ENCODE results near the gene TBX6.
A peak's percentile ranks its signal among the peaks of the same experiment; 100 is the strongest.
"Not testable (repeated sequence)": the region's sequence is repeated elsewhere in the genome, so short reads cannot be mapped to it uniquely, and the experiment has no call there.

TBX6 gene

DNA sequence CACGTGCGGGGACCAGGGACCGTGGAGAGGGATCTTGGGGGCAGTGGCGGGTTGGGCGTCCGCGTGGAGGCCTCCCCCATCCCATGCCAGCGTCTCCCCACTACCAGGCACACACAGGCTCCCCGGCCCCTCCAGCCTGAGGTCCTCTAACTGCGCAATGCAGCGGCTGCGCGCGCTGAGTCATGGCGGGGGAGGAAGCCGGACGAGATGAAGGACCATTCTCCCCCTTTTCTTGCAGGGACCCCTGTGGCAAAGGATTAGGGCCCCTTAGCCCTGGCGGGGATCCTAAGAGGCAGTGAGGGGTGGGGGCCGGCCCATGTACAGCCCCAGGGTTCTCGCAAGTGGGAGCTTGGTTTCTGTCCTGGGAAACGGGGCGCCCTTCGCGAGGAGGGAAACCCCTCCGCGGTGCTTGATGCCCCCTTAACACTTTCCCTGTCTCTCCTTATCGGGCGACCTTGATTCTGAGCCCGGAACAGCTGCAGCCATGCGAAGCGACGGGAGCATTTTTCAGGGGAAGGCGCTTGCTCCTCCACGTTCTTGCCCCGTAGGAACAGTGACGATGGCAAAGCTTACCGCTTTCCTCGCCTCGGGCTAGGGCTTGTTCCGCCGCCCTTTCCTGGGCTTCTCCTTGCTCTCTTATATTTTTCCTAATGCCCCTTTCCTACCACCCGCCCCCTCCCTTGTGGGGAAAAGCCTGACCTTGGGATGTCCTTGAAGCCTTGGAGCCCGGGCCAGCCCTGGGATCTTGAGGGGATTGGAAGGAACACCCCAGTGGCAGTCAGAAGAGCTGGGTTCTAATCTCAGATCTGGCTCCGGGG is 25.6 kb downstream of the TBX6 start:
- no peak for DNase-seq

DNA sequence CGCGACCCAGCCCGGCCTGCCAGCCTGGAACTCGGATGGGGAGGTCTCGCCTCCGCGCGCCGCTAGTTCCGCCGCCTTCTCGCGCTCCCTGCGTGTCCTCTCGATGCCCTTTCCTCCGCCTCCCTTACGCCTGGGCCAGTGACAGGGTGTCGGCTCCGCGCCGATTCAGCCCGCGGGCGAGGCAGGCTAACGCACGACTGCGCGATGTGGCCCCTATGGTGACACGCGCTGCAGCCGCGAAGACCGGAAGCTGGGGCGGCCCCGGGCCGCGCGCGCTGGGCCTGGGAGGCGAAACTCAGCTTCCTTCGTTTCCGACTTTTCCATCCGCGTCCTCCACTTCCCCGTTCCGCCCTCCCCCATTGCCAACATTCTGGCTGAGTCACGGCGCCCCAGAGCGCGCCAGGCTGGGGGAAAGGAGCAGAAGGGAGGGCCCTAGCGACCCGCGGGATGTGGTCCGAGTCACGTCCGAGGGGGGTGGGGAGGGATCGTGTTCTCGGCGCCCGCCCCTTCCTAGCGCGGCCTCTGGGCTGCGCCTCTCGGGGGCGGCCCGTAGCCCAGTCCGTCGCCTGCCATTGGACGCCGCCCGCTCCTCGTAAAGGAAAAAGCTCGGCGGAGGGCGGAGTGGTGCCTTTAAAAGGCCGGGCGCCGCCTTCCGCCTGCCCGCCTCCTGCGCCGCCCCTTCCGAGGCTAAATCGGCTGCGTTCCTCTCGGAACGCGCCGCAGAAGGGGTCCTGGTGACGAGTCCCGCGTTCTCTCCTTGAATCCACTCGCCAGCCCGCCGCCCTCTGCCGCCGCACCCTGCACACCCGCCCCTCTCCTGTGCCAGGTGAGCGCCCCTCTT is 26.4 kb downstream of the TBX6 start, which contains the start of gene ALDOA:
ALDOA (plus strand) TSS at position 659 of the 841 bp plus-strand sequence. CDS start 1,138 bp downstream, outside the sequence.
- DNase-seq = peak; percentile 95

DNA sequence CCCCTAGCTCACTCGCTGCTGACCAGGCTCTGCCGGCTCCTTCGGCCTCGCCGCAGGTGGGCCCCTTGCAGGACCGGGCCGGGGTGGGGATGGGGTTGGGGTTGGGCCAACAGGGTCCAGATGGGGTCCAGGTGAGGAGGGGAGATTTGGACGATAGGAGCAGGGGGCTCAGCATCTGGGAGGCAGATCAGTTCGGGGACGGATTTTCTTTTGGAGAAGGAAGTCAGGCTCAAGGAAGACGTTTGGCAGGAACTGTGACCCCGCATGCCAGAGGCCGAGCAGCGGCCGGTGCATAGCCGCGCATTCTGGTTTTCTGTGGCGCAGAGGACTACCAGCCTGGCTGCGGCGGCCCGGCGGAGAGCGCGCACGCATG is 27.0 kb downstream of the TBX6 start:
- no peak for DNase-seq

DNA sequence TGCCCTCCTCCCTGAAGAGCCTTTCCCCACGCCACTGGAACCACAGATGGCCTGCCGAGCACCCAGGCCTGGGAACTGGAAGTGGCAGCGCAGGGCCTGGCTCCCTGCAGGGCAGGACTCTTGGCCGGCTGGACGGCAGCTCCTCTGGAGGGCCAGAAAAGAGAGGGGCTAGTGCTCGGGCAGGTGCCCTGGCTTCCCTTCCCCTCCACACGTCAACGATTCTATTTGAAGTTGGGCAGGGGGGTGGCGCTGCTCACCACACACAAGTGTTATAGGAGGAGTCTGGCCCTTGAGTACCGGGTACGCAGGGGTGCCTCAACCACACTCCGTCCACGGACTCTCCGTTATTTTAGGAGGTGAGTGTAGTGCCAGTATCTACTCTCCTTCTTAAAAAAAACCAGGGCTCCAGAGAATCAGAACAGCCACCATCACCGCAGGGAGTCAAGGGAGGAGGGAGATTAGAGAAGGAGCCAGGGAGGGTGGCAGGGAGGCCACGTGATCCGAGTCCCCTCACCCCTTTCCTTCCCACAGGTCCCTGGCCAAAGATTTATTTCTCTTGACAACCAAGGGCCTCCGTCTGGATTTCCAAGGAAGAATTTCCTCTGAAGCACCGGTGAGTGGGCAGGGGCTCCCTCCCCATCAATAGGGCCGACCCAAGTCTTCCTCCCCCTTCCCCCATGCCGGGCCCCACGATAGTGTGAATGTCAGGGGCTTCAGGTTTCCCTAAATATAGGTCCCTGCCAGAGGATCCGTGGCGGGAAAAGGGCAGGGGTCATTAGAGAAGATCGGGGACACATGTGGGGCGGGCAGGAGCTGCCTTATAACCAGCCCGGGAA is 27.6 kb downstream of the TBX6 start:
- peak; percentile 79 for DNase-seq

DNA sequence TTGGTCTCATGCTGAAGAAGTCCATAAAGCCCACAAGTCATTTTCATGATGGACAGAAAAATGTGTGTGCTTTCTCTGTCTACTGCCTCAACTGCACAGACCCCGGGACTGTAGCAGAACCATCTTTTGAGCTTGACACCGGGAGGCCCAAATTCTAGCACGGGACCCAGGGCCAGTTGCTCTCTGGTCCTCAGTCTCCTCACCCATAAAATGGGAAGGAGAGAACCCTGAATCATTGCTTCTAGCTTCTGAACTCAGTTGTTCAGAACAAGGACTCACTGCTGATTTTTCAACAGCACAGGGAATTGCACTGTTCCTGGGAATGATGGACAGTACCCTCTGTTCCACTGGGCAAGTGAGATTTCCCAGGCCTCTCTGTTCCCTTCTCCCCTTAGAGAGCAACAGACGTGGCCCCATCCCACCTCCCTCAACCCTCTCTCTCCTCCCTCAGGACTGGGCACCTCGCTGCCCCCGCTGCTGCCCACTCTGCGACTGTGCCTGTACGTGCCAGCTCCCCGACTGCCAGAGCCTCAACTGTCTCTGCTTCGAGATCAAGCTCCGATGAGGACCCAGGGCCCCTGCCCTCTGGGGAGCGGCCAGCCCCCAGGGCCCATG is 28.3 kb downstream of the TBX6 start:
- no peak for DNase-seq

DNA sequence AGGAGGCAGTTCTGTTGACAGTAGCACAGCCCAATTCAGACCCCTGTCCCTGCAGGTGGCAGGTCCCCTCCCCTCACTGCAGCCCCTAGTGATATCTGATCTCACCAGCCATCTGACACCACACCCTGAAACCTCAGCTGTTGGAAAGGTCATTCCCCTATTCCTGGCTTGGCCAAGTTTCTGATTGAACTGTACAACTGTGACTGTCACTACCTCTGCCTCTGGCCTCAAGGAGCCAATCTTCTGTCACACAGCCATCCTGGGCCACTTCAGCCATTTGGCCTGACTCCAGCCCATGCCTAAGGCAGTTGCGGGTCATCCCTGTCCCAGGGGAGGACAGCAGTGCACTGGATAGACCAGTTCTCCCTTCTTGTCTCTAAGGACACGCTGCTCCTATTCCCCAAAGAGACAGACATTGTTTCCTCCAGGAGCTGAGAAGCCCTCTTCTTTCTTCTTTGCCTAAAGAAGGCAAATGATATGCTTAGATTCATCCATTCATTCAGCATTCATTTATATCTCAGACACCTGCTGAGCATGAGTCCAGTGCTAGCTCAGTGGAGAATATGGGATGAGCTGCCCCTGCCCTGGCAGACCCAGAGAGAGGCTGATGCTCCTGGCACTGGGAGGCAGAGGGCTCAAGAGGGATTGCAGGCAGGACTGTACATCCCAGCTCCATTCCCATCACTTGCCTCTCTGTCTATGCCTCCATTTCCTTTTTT is 30.7 kb downstream of the TBX6 start:
- peak; percentile 63 for DNase-seq

DNA sequence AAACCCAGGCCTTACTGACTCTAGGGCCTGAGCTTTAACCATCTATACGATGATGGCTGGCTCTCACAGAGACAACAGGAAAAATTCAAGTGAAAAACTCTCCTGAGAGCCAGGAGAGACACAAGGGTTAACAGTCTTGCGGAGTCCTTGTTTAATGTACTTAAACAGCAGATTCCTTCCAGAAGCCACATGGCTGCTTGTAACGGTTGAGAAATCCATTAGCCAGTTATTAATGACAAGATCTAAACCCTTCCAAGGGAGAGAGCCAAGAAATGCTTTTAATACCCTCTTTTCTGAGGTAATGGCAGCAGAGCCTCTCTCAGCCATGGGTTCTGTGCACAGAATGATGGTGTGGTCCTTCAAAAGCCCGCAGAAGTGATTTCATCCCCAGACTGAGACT is 31.4 kb downstream of the TBX6 start:
- DNase-seq = no peak

DNA sequence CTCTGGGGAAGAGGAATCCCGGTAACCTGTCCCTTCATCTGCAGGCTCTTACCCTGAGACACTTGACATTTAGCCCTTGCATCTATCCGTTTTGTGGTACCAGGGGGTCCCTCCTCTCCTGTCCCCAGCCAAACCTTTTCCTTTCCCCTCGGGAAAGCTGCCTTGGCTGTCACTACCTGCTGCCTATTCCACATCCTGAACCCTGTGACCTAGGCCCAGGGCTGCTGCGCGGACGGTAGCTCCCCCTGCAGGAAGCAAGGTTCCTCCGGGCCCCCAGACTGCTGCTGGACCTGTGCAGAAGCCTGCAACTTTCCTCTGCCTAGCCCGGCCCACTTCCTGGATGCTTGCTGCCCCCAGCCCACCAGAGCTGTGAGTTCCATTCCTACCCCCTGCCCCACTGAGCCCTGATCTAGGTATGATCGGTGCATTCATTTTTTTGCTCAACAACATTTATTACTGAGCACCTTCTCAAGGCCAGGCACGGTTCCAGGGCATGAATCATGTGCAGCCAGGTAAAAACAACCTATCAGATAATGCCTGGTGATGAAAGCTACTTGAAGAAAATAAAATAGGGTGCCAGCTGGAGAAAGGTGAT is 36.7 kb downstream of the TBX6 start:
- DNase-seq = peak; percentile 86

DNA sequence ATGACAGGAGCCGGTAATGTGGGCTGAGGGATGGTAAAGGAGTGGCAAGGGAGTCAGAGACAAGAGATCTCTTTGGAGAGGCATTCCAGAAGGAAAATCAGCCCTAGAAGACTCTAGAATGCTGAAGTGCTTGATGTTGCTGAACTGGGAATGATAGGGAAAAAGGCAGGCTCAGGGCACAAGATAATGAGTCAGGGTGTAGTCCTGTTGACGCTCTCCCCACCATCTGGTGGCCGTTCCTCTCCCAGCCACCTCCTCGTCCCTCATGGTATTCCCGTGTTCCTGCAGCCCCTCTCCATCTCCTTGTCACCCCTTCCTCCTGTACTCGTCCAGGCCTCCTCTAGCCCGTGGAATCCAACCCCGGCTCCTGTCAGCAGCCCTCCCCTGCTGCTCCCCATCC is 37.3 kb downstream of the TBX6 start:
- peak; percentile 16 for DNase-seq

DNA sequence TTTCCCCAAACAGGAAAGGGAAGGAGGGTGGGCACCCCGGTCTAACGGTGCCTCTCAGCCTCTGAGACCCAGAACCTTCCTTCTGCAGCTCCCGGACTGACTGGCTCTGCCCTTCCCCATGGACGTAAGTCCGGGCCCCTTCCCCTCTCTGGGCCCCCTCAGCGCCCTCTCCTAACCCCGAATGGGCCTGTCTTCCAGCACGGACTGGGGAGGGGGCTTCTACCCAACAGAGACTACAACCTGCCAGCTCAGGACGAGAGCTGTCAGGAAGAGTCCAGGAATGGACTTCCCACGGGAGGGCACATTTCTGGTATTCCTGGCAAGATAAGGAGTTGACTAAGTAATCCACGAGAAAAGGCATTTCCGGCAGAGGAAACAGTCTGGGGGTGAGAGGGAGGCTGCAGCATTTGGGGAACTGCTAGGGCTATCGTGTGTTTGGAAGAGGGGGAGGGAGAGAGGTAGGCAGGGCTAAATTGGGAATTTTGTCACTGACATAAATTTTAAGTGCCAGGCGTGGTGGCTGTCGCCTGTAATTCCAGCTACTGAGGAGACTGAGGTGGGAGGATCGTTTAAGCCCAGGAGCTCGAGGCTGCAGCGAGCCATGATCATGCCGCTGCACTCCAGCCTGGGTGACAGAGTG is 38.2 kb downstream of the TBX6 start:
- DNase-seq = no peak

DNA sequence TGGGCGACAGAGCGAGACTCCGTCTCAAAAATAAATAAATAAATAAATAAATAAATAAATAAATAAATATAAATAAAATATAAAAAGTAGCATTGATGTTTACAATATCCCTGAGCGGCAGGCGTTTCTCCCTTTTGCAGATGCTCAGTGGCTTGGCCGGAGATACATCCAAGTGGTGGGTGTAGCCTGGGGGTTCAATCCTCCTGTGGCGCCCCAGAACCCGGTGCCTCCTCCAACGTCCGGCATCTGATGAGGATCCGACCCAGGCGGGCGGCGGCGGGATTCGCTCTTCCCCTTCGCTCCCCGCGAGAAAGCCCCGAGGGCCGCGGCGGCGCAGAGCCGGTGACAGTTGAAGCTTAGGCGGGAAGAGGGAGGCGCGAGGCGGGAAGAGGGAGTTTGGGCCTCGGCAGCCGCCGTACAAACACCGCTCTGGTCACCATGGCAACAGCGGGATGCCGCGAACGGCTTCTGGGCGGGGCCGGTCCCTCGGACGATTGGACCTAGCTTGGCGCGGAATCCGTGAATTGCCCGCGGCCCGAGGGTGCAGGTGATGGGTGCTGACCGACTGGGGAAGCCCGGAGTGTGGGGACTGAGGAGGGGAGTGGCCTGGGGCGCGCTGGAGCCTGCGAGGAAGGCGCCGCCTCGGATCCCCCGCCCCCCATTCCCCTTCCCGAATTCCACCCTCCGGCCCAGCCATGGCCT is 38.9 kb downstream of the TBX6 start:
- DNase-seq = peak; percentile 86

DNA sequence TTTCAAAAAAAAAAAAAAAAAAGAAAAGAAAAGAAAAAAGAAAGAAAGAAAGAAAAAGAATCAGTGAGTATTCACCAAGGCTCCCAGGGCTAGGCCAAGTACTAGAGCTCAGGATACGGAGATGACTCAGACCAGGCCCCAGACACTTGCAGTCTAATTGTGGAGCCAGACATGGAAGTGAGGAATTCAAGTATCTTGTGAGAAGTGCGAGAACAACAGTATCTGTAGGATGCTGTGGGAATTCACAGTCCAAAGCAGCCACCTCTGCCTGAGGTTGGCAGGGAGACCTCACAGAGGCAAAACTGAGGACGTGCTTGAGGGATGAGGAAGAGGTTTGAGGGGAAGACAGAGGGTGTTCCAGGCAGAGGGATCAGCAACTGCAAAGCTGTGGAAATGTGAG is 40.2 kb downstream of the TBX6 start:
- no peak for DNase-seq

DNA sequence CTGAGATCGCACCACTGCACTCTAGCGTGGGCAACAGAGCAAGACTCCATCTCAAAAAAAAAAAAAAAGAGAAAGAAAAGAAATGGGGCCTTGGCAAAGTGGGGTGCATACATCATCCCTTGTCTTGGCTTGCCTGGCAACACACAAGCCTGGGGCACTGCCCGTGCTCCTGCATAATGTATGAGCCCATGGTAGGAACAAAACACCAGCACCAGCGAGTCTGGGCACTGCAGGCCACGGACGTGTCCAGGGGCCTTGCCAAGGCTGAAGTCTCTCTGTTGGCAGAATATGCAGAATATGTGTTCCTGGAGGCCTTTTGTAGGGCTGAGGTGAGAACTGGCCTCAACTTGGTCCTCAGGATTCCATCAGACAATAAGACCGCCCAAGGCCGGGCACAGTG is 41.9 kb downstream of the TBX6 start:
- DNase-seq = no peak

DNA sequence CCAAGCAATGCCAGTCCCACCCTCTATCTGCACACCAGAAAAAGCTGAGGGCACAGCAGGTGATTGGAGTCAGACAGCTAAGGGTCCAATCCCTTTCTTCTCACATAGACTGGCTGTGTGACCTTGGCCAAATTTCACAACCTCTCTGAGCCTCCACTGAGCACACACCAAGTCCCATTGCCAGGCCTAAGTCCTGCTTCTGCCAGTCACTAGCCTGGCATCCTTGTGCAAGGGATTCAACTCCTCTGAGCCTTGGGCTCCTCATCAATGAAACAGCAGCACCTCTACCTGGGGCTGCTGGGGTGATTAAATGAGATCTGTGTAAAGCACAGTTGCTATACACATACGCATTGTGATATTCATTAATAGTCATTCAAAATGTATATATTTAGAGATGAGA is 45.1 kb downstream of the TBX6 start:
- DNase-seq = no peak

DNA sequence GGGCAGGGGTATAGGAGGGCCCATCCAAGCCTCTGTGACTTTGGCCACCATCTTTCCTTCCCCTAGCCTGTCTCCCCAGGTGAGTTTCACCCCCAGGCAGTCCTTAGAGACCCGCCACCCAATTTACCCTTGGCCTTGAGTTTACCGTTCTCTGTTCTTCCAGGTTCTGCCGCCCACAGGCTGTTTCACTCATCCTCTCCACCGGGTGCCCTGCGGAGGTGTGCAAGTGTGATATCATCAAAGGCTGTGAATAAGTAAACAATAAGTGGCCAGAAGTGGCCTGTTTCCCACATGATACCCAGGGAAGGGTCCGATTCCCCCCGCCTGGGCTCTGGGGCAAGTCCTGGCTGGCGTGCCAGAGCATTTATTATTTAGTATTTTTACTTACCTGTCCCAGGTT is 45.5 kb downstream of the TBX6 start:
- no peak for DNase-seq

DNA sequence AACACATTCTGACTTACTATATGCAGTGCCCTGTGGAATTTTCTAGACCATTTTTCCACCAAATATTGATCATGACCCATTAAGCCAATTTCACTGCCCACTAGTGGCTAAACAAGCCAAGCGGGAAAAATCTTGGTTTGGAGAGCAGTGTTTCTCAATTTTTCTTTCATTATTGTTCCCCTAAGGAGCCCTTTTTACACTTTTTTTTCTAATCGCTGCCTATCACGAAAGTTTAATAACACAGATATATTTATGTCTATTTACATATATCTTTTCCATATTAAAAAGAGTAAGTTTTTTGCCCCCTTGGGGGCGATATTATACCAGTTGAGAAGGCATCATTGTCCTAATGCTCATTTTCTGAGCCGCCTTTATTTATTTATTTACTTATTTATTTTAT is 49.9 kb downstream of the TBX6 start:
- no peak for DNase-seq

DNA sequence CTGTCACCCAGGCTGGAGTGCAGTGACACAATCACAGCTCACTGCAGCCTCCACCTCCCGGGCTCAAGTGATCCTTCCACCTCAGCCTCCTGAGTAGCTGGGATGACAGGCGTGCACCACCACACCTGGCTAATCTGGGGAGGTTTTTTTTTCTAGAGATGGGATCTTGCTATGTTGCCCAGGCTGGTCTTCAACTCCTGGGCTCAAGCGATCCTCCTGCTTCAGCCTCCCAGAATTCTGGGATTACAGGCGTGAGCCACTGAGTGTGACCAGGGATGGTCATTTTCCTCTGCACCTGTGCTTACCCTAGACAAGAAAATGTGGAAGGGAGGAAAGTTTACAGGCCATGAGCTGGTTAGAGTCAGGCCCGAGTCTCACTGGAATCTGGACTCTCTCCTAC is 51.0 kb downstream of the TBX6 start:
- not testable (repeated sequence) for DNase-seq

DNA sequence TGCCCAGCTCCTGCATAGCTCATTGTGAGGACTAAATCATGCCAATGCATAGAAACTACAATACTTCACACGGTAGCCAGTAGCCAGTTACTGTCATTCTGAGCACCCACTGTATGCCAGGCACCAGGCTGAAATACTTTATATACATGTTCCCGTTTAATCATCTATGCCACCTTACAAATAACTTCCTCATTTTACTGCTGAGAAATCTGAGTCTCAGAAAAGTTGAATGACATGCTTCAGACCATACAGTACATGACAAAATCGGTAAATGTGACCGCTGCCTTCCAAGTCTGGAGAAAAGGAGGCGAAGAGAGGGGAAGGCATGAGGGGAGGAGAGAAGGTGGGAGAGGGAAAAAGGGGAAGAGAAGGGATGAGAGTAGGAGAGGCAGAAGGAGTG is 51.5 kb downstream of the TBX6 start:
- DNase-seq = no peak

Measured in NCI-H2171 treated with DMSO at 0.1 percent for 48 hours (cell line).